Adrenal gland (tissue), 12 donors: ENCODE results near the gene EPOP. TPM values are rescaled to one million over a fixed set of nuclear protein-coding genes. Genes with fewer than 3 reads are reported as not detected.
A peak's percentile ranks its signal among the peaks of the same experiment; 100 is the strongest.

ENCODE experiments used
- DNase-seq, 7 donors: peaks; one replicate each; pipeline ENCODE4 v3.0.0-alpha.2; 2019 to 2020
- H3K27ac ChIP-seq, 5 donors: fragments of 200-600 bp; sonication (generic) in 4 of 5; 1 replicate in 3 of 5; 2 replicates in 2 of 5; pipeline versions ENCODE4 v1.5.1 to v1.8.0; 2016 to 2020; ENCODE audit warnings: mild to moderate bottlenecking in 1 of 5
- H3K27me3 ChIP-seq: fragments of 200-600 bp; 2 replicates; pipeline ENCODE4 v1.8.0; 2021
- H3K36me3 ChIP-seq, 2 donors: fragments of 200-600 bp; replicated peaks in 1 of 2; 1 replicate in 1 of 2; 2 replicates in 1 of 2; pipeline versions ENCODE4 v1.5.1 to v1.8.0; 2018 to 2022
- H3K4me1 ChIP-seq, 2 donors: fragments of 200-600 bp; replicated peaks in 1 of 2; 1 replicate in 1 of 2; 2 replicates in 1 of 2; pipeline versions ENCODE4 v1.5.1 to v1.8.0; 2018 to 2021
- H3K4me3 ChIP-seq, 4 donors: fragments of 200-600 bp; sonication (generic) in 3 of 4; one replicate each; pipeline ENCODE4 v1.5.1; 2016 to 2018
- H3K9me3 ChIP-seq, 3 donors: fragments of 200-600 bp; sonication (generic) in 1 of 3; replicated peaks in 1 of 3; 1 replicate in 2 of 3; 2 replicates in 1 of 3; pipeline versions ENCODE4 v1.5.1 to v1.8.0; 2016 to 2021
- POLR2A ChIP-seq, 2 donors: fragments of 450-650 bp; IDR thresholded peaks; one replicate each; pipeline ENCODE4 v1.6.1; 2017; ENCODE audit warnings: antibody characterized with exemption in 2 of 2, mild to moderate bottlenecking in 2 of 2, moderate library complexity in 1 of 2
- WGBS, 4 donors: extraction: QIAGEN DNeasy Blood & Tissue Kit in 2 of 4; methylation state at CpG; one replicate each; pipeline versions ENCODE4 v1.1.5 to v1.1.7; 2013 to 2017; 5-methylcytosine and 5-hydroxymethylcytosine counted together
- intact Hi-C, 2 donors: fragments of 100-400 bp; cut with DNase I; formaldehyde crosslinking; loops; one replicate each; pipeline versions ENCODE4 v1.14.1 to v1.15.0; 2022 to 2023
- polyA plus RNA-seq, 3 donors: library from polyadenylated mRNA; stranded (reverse); fragments of 200-250 nt in 2 of 3; fragments of 350-450 nt in 1 of 3; fragmentation: Illumina TruSeq in 1 of 3; extraction: RNeasy Lipid Tissue Mini Kit (QIAGEN cat#74804) in 1 of 3; gene quantifications; one replicate each; pipeline ENCODE4 v1.2.3, GENCODE V29; 2013 to 2014
- total RNA-seq, 9 donors: library from RNA; depleted of rRNA in 4 of 9; stranded (reverse); fragments of >200 nt in 4 of 9; fragments of 120-200 nt in 1 of 9; fragmentation: NEBNext Ultra II Directional in 1 of 9; extraction: Animal tissue kit (Norgen Biotek cat#: 25700) in 1 of 9; gene quantifications; one replicate each; pipeline versions ENCODE4 v1.1.0 to v1.2.4, GENCODE V29; 2013 to 2023
- TF ChIP-seq, protein P1 (sequence below), 6 experiments: fragments of 450-650 bp in 4 of 6; fragments of 200-600 bp in 2 of 6; sonication (generic) in 1 of 6; IDR thresholded peaks; 1 replicate in 5 of 6; 2 replicates in 1 of 6; pipeline versions ENCODE4 v1.5.1 to v1.8.0; 2016 to 2021; ENCODE audit warnings: antibody characterized with exemption in 6 of 6, mild to moderate bottlenecking in 2 of 6, moderate library complexity in 1 of 6
- donor health status: healthy with polysubstance abuse.
- donor health status: Bipolar disorder and iron deficiency.
- donor health status: DM: yes; HTN: yes; CAD: no.
- donor health status: DM: no; HTN: no; CAD: no.
- donor health status: DM: no; HTN: no; CAD: no.
- donor health status: DM: yes; HTN: yes; CAD: no.

Gene EPOP
- total and polyA plus RNA-seq, 12 donors = 0.06 to 9.4 (median 2.9) TPM

DNA sequence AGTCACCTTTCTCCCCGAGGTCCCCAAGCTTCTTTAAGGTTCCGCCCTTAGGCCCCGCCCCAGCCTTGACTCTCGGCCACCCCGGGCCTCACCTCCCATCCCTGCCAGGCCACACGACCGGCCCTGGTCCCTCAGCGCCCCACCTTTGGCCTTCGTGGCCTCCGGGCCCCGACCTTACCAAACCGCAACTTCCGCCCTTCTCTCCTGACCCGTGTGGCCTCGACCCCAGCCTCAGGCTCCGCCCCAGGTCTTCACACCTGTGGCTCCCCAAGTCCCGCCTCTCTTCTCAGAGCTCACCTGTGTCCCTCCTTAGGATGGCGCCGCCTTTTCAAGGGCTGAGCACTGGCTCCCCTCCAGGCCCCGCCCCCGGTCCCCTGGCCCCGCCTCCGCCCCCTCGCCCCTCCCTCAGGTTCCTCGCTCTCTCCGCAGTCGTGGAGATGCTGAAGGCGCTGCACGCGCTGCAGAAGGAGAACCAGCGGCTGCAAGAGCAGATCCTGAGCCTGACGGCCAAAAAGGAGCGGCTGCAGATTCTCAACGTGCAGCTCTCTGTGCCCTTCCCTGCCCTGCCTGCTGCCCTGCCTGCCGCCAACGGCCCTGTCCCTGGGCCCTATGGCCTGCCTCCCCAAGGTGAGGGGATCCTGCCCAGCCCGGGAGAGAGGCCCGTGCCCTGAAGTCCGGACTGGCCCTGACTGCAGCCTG lies 45.3 kb upstream of the EPOP start:
- Histone ChIP-seq H3K9me3 (no peaks in the 10 kb centered on the region), H3K27ac (peak overlapping the region in 1 of 5 donors; percentile 39), H3K36me3 (peaks cover 0 to 66% of the 10 kb centered on the region in 2 donors), H3K4me1 (peaks cover 12 to 13% of the 10 kb centered on the region in 2 donors), H3K4me3 (no peak overlapping the region), H3K27me3 (no peaks in the 10 kb centered on the region)
- intact Hi-C loops = no loop called here
- 41 to 61% (median 52%) methylated on average over 22 to 39 of the region's 39 CpGs for whole genome bisulfite sequencing, 4 donors
- DNase-seq = peak in 1 of 7 donors; percentile 48
- TF ChIP-seq, protein P1, sequence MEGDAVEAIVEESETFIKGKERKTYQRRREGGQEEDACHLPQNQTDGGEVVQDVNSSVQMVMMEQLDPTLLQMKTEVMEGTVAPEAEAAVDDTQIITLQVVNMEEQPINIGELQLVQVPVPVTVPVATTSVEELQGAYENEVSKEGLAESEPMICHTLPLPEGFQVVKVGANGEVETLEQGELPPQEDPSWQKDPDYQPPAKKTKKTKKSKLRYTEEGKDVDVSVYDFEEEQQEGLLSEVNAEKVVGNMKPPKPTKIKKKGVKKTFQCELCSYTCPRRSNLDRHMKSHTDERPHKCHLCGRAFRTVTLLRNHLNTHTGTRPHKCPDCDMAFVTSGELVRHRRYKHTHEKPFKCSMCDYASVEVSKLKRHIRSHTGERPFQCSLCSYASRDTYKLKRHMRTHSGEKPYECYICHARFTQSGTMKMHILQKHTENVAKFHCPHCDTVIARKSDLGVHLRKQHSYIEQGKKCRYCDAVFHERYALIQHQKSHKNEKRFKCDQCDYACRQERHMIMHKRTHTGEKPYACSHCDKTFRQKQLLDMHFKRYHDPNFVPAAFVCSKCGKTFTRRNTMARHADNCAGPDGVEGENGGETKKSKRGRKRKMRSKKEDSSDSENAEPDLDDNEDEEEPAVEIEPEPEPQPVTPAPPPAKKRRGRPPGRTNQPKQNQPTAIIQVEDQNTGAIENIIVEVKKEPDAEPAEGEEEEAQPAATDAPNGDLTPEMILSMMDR (IDR thresholded peaks at IDR 0.05) = no peak
- TF ChIP-seq POLR2A (IDR thresholded peaks at IDR 0.05) = no peak

- Histone ChIP-seq H3K27ac (peak overlapping the region in 1 of 5 donors; percentile 39), H3K36me3 (peaks cover 0 to 68% of the 10 kb centered on the region in 2 donors)
- 55 to 70% (median 64%) methylated on average over 20 to 29 of the region's 29 CpGs for WGBS, 4 donors
These were observed 44.7 kb upstream of the EPOP start for GRCh38 chr17:38719289-38719942.

GRCh38 chr17:38717139-38717745 lies 42.5 kb upstream of the EPOP start:
- WGBS, 4 donors = 86 to 89% (median 87%) methylated on average over 11 to 12 of the region's 12 CpGs
- no peak overlapping the region for H3K27ac ChIP-seq
- H3K36me3 ChIP-seq = peaks cover 0 to 78% of the 10 kb centered on the region in 2 donors
- H3K27me3 ChIP-seq = no peaks in the 10 kb centered on the region
- H3K4me1 ChIP-seq = peaks cover 0 to 6% of the 10 kb centered on the region in 2 donors
- intact Hi-C loops = no loop called here
- no peaks in the 10 kb centered on the region for H3K9me3 ChIP-seq
- no peak overlapping the region for H3K4me3 ChIP-seq
- no peak for TF ChIP-seq POLR2A (IDR thresholded peaks at IDR 0.05)
- TF ChIP-seq, protein P1 (IDR thresholded peaks at IDR 0.05) = no peak
- DNase-seq = no peak

More at GRCh38 chr17:38719289-38719942, 44.7 kb upstream of the EPOP start:
- Histone ChIP-seq H3K27me3 (no peaks in the 10 kb centered on the region), H3K4me1 (peaks cover 5 to 8% of the 10 kb centered on the region in 2 donors), H3K9me3 (no peaks in the 10 kb centered on the region), H3K4me3 (no peak overlapping the region)
- no peak for DNase-seq
- TF ChIP-seq, protein P1 (IDR thresholded peaks at IDR 0.05) = no peak
- TF ChIP-seq POLR2A (IDR thresholded peaks at IDR 0.05) = no peak
- intact Hi-C loops = no loop called here

DNA sequence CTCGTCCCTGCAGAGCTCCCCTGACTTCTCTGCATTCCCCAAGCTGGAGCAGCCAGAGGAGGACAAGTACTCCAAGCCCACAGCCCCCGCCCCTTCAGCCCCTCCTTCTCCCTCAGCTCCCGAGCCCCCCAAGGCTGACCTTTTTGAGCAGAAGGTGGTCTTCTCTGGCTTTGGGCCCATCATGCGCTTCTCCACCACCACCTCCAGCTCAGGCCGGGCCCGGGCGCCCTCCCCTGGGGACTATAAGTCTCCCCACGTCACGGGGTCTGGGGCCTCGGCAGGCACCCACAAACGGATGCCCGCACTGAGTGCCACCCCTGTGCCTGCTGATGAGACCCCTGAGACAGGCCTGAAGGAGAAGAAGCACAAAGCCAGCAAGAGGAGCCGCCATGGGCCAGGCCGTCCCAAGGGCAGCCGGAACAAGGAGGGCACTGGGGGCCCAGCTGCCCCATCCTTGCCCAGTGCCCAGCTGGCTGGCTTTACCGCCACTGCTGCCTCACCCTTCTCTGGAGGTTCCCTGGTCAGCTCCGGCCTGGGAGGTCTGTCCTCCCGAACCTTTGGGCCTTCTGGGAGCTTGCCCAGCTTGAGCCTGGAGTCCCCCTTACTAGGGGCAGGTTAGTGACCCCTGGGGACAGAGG lies 41.7 kb upstream of the EPOP start:
- 87 to 92% (median 89%) methylated on average over 3 to 18 of the region's 18 CpGs for WGBS, 4 donors
- H3K4me3 ChIP-seq = no peak overlapping the region
- TF ChIP-seq, protein P1 (IDR thresholded peaks at IDR 0.05) = no peak
- TF ChIP-seq POLR2A (IDR thresholded peaks at IDR 0.05) = no peak
- H3K4me1 ChIP-seq = peaks cover 0 to 6% of the 10 kb centered on the region in 2 donors
- DNase-seq = no peak
- intact Hi-C loops = no loop called here
- peaks cover 0 to 79% of the 10 kb centered on the region in 2 donors for H3K36me3 ChIP-seq
- no peaks in the 10 kb centered on the region for H3K9me3 ChIP-seq
- H3K27me3 ChIP-seq = no peaks in the 10 kb centered on the region
- no peak overlapping the region for H3K27ac ChIP-seq
